Germinal center (tissue), 1 donor: Measurements from ENCODE around the gene KCND2.

Experiments
- DNase-seq: peaks from one replicate; pipeline ENCODE4 v3.0.0; 2012; ENCODE audit warnings: mixed read lengths, low spot score

Gene KCND2

GRCh38 chr7:120703585-120704240, 430.7 kb downstream of the KCND2 start:
- DNase-seq, result no peak

- DNase-seq, result no peak
Measured at GRCh38 chr7:120709252-120709971, 436.4 kb downstream of the KCND2 start.

DNA sequence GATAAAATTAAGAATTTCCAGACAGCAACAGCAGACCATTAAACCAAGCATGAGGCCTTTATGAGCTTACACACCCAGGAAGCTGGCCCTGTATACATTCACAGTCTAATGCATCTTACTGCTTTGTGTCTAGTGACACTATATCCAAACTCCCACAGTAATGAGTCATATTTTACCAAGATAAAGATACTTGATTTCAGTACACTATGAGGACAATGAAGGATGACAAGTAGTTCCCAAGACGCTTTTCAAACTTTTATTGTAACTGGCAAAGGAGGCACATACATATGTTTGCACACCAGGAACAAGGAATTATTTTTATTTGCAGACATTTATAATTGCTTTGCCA, 437.0 kb downstream of the KCND2 start:
- DNase-seq, result no peak

- DNase-seq, result no peak
Measured at GRCh38 chr7:120714945-120715344, 442.0 kb downstream of the KCND2 start.

DNA sequence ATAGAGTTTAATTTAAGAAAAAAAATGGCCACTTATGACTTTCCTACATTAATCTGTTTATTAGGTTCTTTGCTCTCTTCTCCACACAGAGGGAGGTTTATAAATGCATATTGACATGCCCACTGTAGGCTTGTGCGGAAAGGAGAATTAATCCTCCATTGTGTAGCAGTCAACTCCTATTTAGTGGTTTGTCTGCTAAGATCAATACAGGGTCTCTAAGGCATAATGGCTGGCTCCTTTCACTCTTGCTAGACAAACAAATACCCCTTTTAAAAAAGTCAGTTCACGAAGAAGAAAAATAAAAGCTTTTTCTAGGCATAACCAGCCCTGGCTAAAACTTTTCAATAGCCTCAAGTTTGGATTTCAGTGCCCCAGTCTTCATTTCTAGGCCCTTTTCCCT, 443.3 kb downstream of the KCND2 start:
- no peak for DNase-seq

DNA sequence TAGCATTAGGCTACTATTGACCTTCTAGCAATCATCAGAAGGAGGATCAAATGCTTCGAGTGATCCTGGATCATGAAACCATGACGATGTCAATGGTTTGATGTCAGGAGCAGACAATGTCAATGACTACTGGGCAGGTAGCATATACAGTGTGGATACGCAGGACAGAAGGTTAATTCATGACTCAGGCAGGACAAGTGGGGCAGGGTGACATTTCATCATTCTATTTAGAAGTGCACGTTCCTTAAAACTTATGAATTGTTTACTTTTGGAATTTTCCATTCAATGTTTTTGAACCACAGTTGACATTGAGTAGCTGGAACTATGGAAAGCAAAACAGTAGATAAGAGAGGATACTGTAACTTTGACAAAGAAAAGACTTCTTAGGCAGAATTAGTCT, 444.2 kb downstream of the KCND2 start:
- no peak for DNase-seq

- no peak for DNase-seq
Measured at GRCh38 chr7:120718361-120718760, 445.4 kb downstream of the KCND2 start.

DNA sequence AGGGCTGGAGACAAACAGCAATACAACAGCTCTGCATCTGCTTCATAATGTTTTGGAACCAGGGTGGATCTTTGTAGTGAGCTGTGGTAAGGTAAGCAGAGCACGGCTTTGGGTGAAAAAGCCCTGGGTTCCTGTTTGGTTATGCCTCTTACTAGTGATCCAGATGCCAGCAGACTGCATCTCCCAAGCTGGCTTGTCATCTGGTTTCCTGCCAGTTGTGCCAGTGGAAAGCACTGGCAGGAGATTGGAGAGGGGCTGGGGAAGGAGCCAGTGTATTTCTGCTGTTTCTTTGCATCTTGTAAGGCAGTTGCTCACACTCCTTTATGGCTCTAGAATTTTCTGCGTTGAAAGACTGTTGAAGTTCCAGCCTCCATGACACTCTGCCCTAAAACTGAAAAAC, 447.3 kb downstream of the KCND2 start:
- no peak for DNase-seq

DNA sequence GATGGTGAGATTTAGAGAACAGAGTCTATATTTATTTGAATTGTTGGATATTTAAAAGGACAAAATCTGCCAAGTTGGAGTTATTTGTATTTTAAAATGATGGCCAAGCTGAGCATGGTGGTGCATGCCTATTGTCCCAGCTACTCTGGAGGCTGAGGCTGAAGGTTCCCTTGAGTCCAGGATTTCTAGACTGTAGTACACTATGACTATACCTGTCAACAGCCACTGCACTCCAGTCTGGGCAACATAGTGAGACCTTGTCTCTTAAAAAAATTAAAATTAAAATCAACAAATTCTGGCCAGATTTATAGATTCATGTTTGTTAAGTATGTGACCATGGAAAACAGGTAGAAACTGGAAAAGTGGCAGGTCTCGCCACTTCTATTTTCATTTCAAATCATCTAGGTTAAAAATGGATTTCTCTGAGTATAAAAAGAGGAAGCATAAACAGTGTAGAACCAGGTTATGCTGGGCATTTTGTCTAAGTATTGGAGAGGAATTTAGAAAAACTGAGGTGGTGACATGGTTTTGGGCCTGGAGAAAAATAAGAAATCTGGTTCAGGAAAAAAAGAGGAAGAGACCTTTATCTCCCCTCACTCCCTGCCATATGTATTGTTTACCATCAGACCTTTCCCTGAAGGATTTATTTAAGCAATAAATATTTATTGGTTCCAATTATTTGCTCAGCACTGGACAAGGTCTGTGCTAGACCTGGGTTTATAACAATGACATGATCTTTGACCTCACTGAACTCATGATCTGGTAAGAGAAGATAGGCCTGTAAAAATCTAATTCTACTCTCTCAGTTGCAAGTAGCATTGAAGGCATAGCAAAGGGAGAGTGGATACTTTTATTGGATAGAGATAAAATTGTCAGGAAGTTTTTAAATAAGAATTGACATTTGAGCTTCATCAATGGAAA, 450.8 kb downstream of the KCND2 start:
- no peak for DNase-seq

DNA sequence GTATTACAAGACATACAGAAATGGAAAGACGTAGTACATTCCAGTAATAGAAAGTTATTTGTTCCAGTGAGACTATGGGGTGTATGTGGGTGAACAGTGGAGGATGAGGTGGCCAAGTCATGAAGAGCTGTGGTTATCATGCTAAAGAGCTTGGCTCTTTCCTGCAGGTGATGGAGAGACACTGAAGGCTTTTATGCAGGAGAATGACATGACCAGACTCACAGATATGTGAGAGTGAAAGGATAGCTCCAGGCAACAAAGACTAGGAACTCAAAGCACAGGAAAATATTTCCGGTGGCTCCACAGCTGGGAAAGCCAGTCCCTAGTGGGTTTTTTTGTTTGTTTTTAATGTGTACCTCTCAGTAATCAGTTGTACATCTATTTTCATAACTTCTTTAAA, 451.5 kb downstream of the KCND2 start:
- DNase-seq, result no peak

DNA sequence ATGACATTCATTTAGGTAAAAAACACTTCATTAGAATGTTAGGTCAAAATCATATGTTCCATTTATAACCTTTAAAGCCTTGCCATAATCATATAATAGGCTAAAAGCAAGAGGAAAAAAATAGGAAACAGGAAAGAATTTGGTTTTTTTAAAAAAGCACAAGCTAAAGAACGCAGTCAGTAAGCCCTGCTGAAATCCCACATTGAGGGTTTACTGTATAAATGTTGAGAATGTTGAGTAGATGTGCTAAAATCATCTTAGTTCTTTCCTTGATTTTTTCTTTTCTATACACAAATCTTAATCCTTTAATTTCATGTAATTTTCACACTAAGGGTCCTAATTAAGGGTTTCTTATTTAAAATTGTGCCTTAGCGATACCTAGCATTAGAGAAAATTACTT, 452.0 kb downstream of the KCND2 start:
- DNase-seq, result no peak

DNA sequence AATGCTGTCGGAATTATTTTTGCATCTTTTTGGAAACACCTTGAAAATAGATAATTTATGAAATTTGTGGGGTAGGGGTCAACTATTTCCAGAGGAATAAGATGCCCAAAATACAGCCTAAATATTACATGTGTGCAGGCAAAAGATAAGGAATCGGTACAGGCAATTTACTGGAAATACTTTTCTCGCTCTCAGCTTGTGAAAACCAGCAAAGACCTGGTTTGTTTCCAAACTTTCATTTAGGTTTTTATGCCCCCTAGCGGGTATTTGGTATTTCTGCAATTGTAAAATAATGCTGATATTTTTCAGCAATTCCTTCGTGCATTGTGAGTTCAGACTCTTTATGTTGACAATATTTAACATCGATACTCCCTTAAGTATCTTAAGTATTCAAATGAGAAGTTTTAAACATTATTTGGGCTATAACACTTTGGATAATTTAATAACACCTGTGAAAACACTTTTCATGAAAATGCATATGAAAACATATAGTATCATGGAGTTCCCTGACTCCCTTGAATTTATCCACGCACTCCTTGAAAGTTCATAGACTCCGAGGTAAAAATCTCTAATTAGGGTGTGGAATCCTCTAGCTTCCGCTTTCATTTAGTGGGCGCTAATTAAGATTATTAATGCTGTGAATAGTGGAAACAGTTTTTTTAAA, 452.5 kb downstream of the KCND2 start:
- peak; percentile 2 for DNase-seq

DNA sequence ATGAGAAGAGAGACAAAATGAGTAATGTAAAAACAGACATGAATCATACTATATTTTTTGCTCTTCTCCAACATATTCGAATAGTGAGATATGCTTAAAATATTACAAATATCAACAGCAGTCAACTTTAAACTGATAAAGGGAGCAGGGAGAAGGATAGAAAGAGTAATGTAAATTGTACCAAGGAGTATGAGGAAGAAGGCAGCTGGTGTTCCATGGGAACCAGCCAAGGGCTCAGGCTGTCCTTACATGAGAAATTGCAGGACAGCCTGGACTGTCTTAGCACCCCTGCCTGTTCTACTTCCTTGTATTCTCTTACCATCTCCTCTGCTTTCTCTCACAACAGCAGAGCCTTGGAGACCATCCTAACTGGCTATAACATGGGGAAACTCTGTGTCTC, 456.3 kb downstream of the KCND2 start:
- no peak for DNase-seq

DNA sequence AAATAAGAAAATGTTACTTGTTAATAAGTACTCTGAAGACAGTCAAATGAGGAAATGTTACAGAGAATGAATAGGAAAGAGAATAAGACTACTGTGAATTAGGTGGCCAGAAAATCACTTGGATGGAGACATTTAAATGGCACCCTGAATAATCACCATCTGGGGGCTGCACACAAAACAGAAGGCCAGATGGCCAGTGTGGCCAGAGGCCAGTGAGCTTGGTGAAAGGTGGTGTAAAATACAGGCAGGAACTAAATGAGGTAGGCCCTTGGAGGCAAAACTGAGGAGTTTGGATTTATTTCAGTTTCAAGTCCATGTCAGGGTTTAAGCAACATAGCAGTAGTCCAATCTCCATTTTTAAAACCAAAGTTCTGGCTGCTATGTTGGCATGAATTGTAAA, 458.3 kb downstream of the KCND2 start:
- DNase-seq, result no peak

GRCh38 chr7:120732256-120732655, 459.3 kb downstream of the KCND2 start:
- DNase-seq, result no peak

DNA sequence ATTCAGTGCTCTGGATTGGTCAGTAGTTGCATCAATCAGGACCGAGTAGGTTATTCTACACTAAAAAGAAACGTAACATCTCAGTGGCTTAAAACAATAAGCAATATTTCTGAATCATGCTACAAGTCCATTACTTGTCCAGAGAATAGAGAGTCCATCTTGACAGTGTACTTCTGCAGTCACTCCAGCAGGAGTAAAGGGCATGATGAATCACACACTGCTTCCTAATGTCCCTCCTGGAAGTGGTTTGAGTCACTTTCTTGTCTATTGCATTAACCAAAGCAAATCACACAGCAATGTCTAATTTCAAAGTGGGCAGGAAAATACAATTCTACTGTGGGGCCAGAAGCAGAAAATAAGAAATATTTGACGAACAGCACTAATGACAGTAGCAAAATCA, 460.2 kb downstream of the KCND2 start:
- no peak for DNase-seq

DNA sequence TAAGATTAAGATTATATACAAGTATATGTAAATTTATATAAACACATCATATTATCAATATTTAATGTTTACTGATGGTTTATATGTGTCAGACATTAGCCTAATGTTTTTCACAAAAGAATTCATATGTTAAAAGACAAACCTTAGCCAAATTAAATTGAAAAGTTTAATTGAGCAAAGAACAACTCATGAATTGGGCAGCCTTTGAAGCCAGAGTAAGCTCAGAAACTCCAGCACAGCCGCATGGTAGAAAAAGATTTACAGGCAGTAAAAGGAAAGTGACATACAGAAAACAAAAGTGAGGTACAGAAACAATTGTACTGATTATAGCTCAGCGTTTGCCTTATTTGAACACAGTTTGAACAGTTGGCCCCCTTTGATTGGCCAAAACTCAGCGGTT, 460.9 kb downstream of the KCND2 start:
- no peak for DNase-seq

GRCh38 chr7:120735791-120736190, 462.8 kb downstream of the KCND2 start:
- no peak for DNase-seq

- no peak for DNase-seq
Measured at GRCh38 chr7:120738816-120739215, 465.8 kb downstream of the KCND2 start.

DNA sequence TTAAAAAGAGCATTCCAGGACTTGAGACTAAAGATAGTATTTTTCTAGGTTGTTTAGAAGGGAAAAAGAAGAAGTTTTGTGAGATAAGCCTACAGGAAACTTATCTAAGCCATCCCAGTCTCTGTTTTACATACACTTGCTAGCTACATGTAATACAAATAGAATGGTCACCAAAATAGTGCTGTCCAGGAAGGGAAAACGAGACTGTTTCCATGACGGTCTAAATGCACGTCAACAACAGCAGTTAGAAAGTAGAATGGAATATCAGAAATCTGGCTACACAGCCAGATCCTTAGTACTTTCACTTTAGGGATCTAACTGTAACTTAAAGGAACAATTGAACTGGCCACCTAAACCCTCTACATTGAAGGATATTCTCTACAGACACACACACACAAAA, 467.4 kb downstream of the KCND2 start:
- DNase-seq, result no peak

- DNase-seq, result no peak
Measured at GRCh38 chr7:120741371-120742042, 468.5 kb downstream of the KCND2 start.

- no peak for DNase-seq
Measured at GRCh38 chr7:120742372-120742771, 469.4 kb downstream of the KCND2 start.
